ENCODE data around the gene CDK1. TPM values are rescaled to one million over a fixed set of nuclear protein-coding genes. Genes with fewer than 3 reads are reported as not detected.

CDK1 gene
- polyA plus RNA-seq, 1 experiment = 16.8 TPM

- CTCF ChIA-PET = interaction anchor here (0.9 to 2.7 kb wide), 6 partner anchors 14 to 467 kb away, joined by 3 to 16 read pairs (median 3); no protein-coding TSS in a partner anchor
- Histone ChIP-seq H3K36me3 (ENCODE audit: control insufficient read depth, insufficient read depth, low read length) (no peaks in the 10 kb centered on the region), H3K4me3 (ENCODE audit: low read depth, low read length) (no peak overlapping the region), H3K27me3 (ENCODE audit: control insufficient read depth, insufficient read depth, low read length) (no peaks in the 10 kb centered on the region)
- POLR2A ChIA-PET = no interaction called here
- no peak for TF ChIP-seq CTCF (IDR thresholded peaks at IDR 0.05; ENCODE audit: insufficient read depth, low read depth, low read length)
- DNase-seq (ENCODE audit: low read depth) = no peak
These were observed 39.1 kb downstream of the CDK1 start for GRCh38 chr10:60817398-60817805.

GRCh38 chr10:60818134-60818770 lies 40.0 kb downstream of the CDK1 start:
- ChIA-PET POLR2A (interaction anchor here (0.5 kb wide), 1 partner anchor 482 kb away, joined by 7 read pairs; no protein-coding TSS in a partner anchor), CTCF (interaction anchor here (0.8 to 3.4 kb wide), 7 partner anchors 27 to 1186 kb away, joined by 3 to 19 read pairs (median 6); no protein-coding TSS in a partner anchor)
- DNase-seq (ENCODE audit: low read depth) = peak; percentile 74
- Histone ChIP-seq H3K27me3 (ENCODE audit: control insufficient read depth, insufficient read depth, low read length) (no peaks in the 10 kb centered on the region), H3K36me3 (ENCODE audit: control insufficient read depth, insufficient read depth, low read length) (no peaks in the 10 kb centered on the region), H3K4me3 (ENCODE audit: low read depth, low read length) (no peak overlapping the region)
- TF ChIP-seq CTCF (IDR thresholded peaks at IDR 0.05; ENCODE audit: insufficient read depth, low read depth, low read length) = no peak

GRCh38 chr10:60819271-60819670 lies 41.0 kb downstream of the CDK1 start:
- TF ChIP-seq CTCF (IDR thresholded peaks at IDR 0.05; ENCODE audit: insufficient read depth, low read depth, low read length) = no peak
- DNase-seq (ENCODE audit: low read depth) = no peak
- ChIA-PET POLR2A (interaction anchor here (0.6 to 0.8 kb wide), 2 partner anchors 10 to 124 kb away, joined by 3 to 4 read pairs; no protein-coding TSS in a partner anchor), CTCF (interaction anchor here (0.8 to 3.4 kb wide), 10 partner anchors 9 to 371 kb away, joined by 3 to 19 read pairs (median 5); no protein-coding TSS in a partner anchor)
- no peaks in the 10 kb centered on the region for H3K36me3 ChIP-seq (ENCODE audit: control insufficient read depth, insufficient read depth, low read length)
- no peaks in the 10 kb centered on the region for H3K27me3 ChIP-seq (ENCODE audit: control insufficient read depth, insufficient read depth, low read length)
- no peak overlapping the region for H3K4me3 ChIP-seq (ENCODE audit: low read depth, low read length)

GRCh38 chr10:60820093-60820754 lies 41.9 kb downstream of the CDK1 start:
- CTCF ChIA-PET = interaction anchor here (0.6 to 3.4 kb wide), 16 partner anchors 9 to 1348 kb away, joined by 3 to 19 read pairs (median 3); no protein-coding TSS in a partner anchor
- Histone ChIP-seq H3K27me3 (ENCODE audit: control insufficient read depth, insufficient read depth, low read length) (no peaks in the 10 kb centered on the region), H3K36me3 (ENCODE audit: control insufficient read depth, insufficient read depth, low read length) (no peaks in the 10 kb centered on the region), H3K4me3 (ENCODE audit: low read depth, low read length) (no peak overlapping the region)
- POLR2A ChIA-PET = no interaction called here
- peak; percentile 71 for TF ChIP-seq CTCF (IDR thresholded peaks at IDR 0.05; ENCODE audit: insufficient read depth, low read depth, low read length)
- peak; percentile 63 for DNase-seq (ENCODE audit: low read depth)

GRCh38 chr10:60821656-60822055 lies 43.4 kb downstream of the CDK1 start:
- Histone ChIP-seq H3K36me3 (ENCODE audit: control insufficient read depth, insufficient read depth, low read length) (no peaks in the 10 kb centered on the region), H3K4me3 (ENCODE audit: low read depth, low read length) (no peak overlapping the region), H3K27me3 (ENCODE audit: control insufficient read depth, insufficient read depth, low read length) (no peaks in the 10 kb centered on the region)
- DNase-seq (ENCODE audit: low read depth) = no peak
- CTCF ChIA-PET = interaction anchor here (1.0 kb wide), 1 partner anchor 68 kb away, joined by 3 read pairs; no protein-coding TSS in a partner anchor
- POLR2A ChIA-PET = no interaction called here
- TF ChIP-seq CTCF (IDR thresholded peaks at IDR 0.05; ENCODE audit: insufficient read depth, low read depth, low read length) = no peak
